SKM-1 treated with dmso at 0.1 percent for 144 hours (cell line): ENCODE results near the gene KRT17.
A peak's percentile ranks its signal among the peaks of the same experiment; 100 is the strongest.

Experiments used
- DNase-seq: peaks from one replicate; lab custom pipeline; 2025; ENCODE audit not compliant: unreplicated experiment; lab: John Stamatoyannopoulos, UW

KRT17 gene

GRCh38 chr17:41624208-41625101 lies at the start of gene KRT17:
TSS of gene KRT17 (minus strand) at chr17:41624575. CDS start at chr17:41624509, 66 bp downstream.
- DNase-seq: no peak

- DNase-seq: no peak
Measured at GRCh38 chr17:41672153-41672552, 47.8 kb upstream of the KRT17 start.

DNA sequence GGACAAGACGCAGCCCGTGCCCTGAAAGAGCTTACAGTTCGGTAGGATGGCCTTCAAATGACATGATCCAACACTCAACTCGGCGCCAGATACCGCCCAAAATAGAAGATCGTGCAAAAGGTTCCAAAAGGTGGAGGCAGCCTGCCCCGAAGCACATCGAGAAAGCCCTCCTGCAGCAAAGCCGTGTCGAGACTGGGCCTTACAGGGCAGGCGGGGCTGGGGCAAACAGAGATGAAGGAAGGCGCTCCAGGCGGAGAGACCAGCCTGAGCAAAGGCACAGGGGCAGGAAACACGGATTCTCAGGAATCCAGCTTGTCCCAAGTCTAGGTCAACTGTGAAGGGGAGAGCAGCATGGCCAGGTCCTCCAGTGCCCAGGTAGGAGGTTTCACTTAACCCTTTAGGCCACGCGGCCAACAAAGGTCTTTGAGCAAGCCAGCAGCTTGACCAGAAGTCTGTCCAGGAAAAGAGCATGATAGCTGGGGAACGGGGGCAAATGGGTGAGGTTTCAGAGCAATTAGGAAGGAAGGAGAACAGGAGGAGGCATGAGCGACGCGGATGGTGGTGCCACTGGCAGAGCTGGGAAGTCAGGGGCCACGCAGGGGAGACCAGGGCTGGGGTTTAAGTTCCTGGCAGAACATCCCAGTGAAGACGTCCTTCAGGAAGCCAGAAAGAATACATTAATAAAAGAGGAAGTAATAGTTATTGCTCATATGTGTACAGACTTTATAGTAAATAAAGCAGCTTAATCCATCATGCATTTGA lies 43.1 kb upstream of the KRT17 start:
- peak; percentile 12 for DNase-seq

- peak; percentile 75 for DNase-seq
Measured at GRCh38 chr17:41666708-41667279, 42.4 kb upstream of the KRT17 start.

DNA sequence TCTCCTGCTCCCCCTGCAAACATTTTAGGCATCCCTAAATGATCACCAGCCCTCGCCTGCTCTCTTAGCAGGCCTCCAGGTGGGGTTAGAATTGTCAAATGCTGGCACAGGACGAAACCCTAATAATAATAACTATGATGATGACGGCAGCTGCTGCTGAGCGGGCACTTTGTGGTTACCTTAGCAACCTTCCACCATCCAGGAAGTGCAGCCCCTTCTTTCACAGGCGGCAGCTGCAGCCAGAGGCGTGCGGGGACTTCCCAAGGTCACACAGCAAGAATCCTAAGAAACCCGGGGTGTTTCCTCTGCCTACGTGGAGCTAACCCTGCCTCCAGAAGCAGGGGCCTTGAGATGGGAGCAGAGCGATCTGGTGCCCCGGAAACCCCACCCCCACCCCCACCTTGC lies 41.9 kb upstream of the KRT17 start:
- DNase-seq: no peak

GRCh38 chr17:41665566-41666236 lies 41.3 kb upstream of the KRT17 start:
- peak; percentile 70 for DNase-seq

- no peak for DNase-seq
Measured at GRCh38 chr17:41664587-41665565, 40.5 kb upstream of the KRT17 start.

- no peak for DNase-seq
Measured at GRCh38 chr17:41664172-41664457, 39.7 kb upstream of the KRT17 start.

DNA sequence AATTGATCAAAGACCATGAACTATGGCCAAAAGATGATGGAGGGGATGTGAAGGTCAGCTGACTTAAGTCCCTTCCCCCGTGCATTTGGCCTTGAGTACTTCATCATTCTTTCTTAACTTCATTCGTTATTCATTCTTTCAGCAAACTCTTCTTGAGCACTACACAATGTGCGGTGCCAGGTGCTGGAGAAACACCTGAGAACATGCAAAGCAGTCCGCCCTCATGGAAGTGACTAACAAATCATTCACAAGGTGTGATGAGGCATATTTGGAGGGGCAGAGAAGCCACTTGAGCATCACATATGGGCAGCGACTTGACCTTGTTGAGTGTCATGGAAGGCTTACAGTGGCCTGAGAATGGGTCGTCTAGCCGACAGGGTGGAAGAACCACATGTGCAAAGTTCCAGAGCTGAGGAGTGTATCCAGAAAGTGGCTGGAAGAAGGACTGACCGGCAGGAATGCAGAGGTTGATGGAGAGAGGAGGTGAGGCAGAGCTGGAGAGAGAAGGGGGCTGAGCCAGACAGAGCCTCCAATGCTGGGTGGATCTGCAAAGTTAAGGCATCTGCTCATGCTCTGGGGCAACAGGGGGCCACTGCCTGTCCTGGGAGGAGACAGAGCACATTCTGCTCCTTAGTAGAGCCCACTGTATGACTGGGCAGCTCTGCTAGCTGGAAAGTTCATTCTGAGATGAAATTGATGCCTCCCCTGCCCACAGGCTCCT lies 39.2 kb upstream of the KRT17 start:
- no peak for DNase-seq

- no peak for DNase-seq
Measured at GRCh38 chr17:41660221-41660711, 35.9 kb upstream of the KRT17 start.

DNA sequence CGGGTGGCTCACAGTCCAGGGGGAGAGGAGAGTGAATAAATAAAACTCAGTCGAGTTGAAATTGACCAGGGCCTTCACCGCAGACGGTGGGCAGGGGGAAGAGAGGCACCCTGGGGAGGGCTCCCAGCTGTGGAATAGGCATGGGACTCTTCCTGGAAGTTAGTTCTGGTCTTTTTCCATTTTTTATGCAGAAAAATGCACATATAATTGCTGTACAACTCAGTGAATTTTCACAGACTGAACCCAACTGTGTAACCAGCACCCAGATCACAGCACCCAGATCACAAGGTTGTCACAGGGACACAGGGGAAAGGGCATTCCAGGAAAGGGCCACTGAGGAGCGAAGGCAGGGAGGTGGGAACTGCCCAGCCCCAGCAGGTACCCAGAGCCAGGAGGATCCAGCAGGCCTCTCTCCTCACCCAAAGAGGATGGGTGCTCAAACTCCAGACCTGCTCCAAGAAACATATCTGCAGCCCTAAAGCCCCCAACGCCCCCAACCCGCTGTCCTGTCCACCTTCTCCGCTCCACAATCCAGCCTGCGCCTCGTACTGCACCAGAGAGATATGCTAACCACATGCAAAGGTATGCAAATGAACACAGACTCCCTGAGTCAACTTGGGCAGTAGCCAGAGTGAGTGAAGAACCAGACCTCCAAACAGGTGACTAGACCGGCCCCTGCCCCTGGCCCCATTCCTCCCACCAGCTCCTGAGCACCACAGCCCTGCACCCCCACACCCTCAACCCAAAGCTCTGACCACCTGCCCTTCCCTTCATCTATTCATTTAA lies 35.2 kb upstream of the KRT17 start:
- DNase-seq: no peak

DNA sequence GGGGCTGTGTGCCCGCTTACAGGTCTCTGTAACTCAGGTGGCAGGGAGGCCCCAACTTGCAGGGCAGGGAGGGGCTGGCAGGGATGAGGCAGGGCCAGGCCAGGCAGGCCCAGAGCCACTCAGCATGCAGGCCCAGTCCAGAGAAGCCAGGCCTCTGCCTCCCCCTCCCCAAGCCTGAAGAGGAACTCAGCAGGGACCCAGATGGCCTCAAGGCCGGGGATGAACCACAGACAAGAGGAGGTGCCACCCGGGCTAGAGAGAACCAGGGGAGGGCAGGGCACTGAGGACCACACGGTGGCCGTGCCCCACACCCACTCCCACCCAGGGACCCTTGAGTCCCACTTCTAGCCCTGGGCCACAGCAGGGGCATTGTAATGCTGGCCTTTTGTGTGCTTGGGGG lies 34.5 kb upstream of the KRT17 start:
- no peak for DNase-seq

GRCh38 chr17:41657936-41658335 lies 33.6 kb upstream of the KRT17 start:
- no peak for DNase-seq

- no peak for DNase-seq
Measured at GRCh38 chr17:41657176-41657754, 32.9 kb upstream of the KRT17 start.

GRCh38 chr17:41656249-41657023 lies 32.1 kb upstream of the KRT17 start:
- no peak for DNase-seq

DNA sequence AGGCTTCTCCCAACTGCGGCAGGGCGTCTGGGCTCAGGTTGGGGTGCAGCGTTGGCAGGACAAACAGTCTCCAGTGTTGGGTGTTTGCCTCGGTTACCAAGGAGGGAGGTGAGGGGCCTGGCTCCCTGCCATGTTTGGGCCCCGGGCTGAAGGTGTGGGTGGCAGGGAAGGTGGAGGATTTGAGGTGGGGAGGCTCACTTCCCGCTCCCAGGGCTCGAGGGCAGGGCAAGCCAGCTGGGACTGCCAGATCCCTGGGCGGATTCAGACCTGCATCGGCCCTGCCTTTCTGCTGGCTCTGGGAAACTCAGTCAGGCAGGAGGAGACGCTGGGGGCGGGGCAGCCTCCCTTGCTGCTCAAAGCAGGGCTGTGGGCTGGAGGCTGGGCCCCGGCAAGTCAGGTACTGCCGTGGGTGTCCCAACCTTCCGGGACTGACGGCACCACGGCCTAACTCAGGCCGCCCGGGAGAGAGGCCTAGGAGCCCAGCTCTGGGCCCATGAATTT lies 31.3 kb upstream of the KRT17 start:
- no peak for DNase-seq
